Measurements from ENCODE around the gene MTF2.
"Not testable (repeated sequence)": the region's sequence is repeated elsewhere in the genome, so short reads cannot be mapped to it uniquely, and the experiment has no call there.

MTF2 gene

DNA sequence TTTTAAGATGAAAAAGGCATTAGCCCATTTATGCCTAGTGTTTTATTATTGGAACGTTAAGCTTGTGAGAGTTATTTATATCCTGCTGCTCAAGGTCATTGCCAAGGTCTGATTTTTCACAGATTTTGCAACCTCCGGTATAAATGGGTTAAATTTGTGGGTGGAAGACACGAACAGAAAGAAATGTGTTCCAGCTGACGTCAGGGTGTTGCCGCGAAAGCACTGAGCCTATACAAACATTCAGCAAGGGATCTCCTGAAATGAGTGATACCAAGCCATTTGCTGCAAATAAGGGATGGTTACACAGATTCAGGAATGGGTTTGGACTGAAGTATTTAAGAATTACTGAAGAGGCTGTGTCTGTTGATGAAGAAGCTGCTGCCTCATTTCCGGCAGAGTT is 68.9 kb downstream of the MTF2 start:
- H3K4me1 ChIP-seq (ENCODE audit: control insufficient read depth, low read depth, low read length) = no peaks in the 10 kb centered on the region
- no peak overlapping the region for H3K4me3 ChIP-seq (ENCODE audit: low read length)
- H3K9ac ChIP-seq (ENCODE audit: low read length) = no peak overlapping the region
- H3K27me3 ChIP-seq (ENCODE audit: control insufficient read depth, insufficient read depth, low read length) = no peaks in the 10 kb centered on the region
- no peak overlapping the region for H3K27ac ChIP-seq (ENCODE audit: low read length)
- H3K9me3 ChIP-seq (ENCODE audit: control insufficient read depth, low read depth, low read length) = no peaks in the 10 kb centered on the region
- H3K36me3 ChIP-seq (ENCODE audit: control insufficient read depth, low read depth, low read length) = peaks cover 7% of the 10 kb centered on the region

- peaks cover 8% of the 10 kb centered on the region for H3K36me3 ChIP-seq (ENCODE audit: control insufficient read depth, low read depth, low read length)
Measured at GRCh38 chr1:93150729-93151128, 71.6 kb downstream of the MTF2 start.

DNA sequence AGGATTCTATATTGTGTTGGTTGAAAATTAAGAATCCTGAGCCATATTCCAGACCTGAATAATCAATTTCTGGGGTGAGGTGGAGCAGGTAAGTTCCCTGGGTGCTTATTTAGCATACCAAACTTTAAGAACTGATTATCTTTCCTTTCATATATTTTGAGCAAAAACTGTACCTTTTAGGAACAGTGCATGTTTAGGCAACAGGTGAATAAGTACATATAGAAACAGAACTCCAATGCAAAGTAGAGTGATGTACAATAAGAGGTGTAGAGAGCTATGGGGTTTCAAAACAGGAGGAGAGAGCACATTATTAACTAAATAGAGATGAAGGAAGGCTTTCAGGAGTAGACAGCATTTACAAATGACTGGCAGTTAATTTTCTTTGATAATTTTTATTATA is 72.4 kb downstream of the MTF2 start:
- no peak overlapping the region for H3K4me3 ChIP-seq (ENCODE audit: low read length)
- H3K36me3 ChIP-seq (ENCODE audit: control insufficient read depth, low read depth, low read length) = peaks cover 8% of the 10 kb centered on the region
- no peak overlapping the region for H3K27ac ChIP-seq (ENCODE audit: low read length)
- H3K9ac ChIP-seq (ENCODE audit: low read length) = no peak overlapping the region
- H3K27me3 ChIP-seq (ENCODE audit: control insufficient read depth, insufficient read depth, low read length) = no peaks in the 10 kb centered on the region
- H3K4me1 ChIP-seq (ENCODE audit: control insufficient read depth, low read depth, low read length) = peaks cover 4% of the 10 kb centered on the region
- H3K9me3 ChIP-seq (ENCODE audit: control insufficient read depth, low read depth, low read length) = no peaks in the 10 kb centered on the region

More at GRCh38 chr1:93150729-93151128, 71.6 kb downstream of the MTF2 start:
- no peak overlapping the region for H3K27ac ChIP-seq (ENCODE audit: low read length)
- H3K4me1 ChIP-seq (ENCODE audit: control insufficient read depth, low read depth, low read length) = peaks cover 4% of the 10 kb centered on the region
- H3K4me3 ChIP-seq (ENCODE audit: low read length) = no peak overlapping the region
- H3K27me3 ChIP-seq (ENCODE audit: control insufficient read depth, insufficient read depth, low read length) = no peaks in the 10 kb centered on the region
- no peaks in the 10 kb centered on the region for H3K9me3 ChIP-seq (ENCODE audit: control insufficient read depth, low read depth, low read length)
- H3K9ac ChIP-seq (ENCODE audit: low read length) = no peak overlapping the region

GRCh38 chr1:93152835-93153234 is 73.8 kb downstream of the MTF2 start:
- Histone ChIP-seq H3K4me1 (ENCODE audit: control insufficient read depth, low read depth, low read length) (peaks cover 4% of the 10 kb centered on the region), H3K9ac (ENCODE audit: low read length) (no peak overlapping the region), H3K9me3 (ENCODE audit: control insufficient read depth, low read depth, low read length) (no peaks in the 10 kb centered on the region), H3K4me3 (ENCODE audit: low read length) (no peak overlapping the region), H3K27me3 (ENCODE audit: control insufficient read depth, insufficient read depth, low read length) (no peaks in the 10 kb centered on the region), H3K36me3 (ENCODE audit: control insufficient read depth, low read depth, low read length) (peaks cover 11% of the 10 kb centered on the region), H3K27ac (ENCODE audit: low read length) (no peak overlapping the region)

GRCh38 chr1:93154898-93155297 is 75.8 kb downstream of the MTF2 start:
- H3K9me3 ChIP-seq (ENCODE audit: control insufficient read depth, low read depth, low read length) = no peaks in the 10 kb centered on the region
- H3K27ac ChIP-seq (ENCODE audit: low read length) = no peak overlapping the region
- H3K27me3 ChIP-seq (ENCODE audit: control insufficient read depth, insufficient read depth, low read length) = no peaks in the 10 kb centered on the region
- H3K9ac ChIP-seq (ENCODE audit: low read length) = no peak overlapping the region
- no peak overlapping the region for H3K4me3 ChIP-seq (ENCODE audit: low read length)
- peaks cover 13% of the 10 kb centered on the region for H3K36me3 ChIP-seq (ENCODE audit: control insufficient read depth, low read depth, low read length)
- peaks cover 4% of the 10 kb centered on the region for H3K4me1 ChIP-seq (ENCODE audit: control insufficient read depth, low read depth, low read length)

GRCh38 chr1:93155335-93155734 is 76.3 kb downstream of the MTF2 start:
- Histone ChIP-seq H3K4me3 (ENCODE audit: low read length) (no peak overlapping the region), H3K36me3 (ENCODE audit: control insufficient read depth, low read depth, low read length) (peaks cover 14% of the 10 kb centered on the region), H3K27me3 (ENCODE audit: control insufficient read depth, insufficient read depth, low read length) (no peaks in the 10 kb centered on the region), H3K27ac (ENCODE audit: low read length) (no peak overlapping the region), H3K9me3 (ENCODE audit: control insufficient read depth, low read depth, low read length) (no peaks in the 10 kb centered on the region), H3K4me1 (ENCODE audit: control insufficient read depth, low read depth, low read length) (peaks cover 4% of the 10 kb centered on the region), H3K9ac (ENCODE audit: low read length) (no peak overlapping the region)

DNA sequence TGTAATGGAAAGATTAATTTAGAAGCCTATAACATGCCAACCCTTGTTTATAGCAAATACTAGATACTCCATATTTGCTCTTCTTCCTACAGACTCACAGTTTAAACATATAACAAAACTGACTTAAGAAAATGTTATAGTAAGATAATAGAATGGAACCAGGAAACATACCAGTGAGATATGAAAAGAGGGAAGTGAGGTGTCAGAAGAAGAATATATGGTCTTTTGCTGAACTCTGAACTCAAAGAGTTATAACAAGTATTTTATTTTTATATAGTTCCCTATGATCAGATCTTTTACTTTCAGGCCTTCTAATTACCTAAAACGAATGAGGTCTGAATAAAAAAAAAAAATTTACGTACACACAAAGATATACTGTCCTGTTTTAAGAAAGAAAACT is 80.3 kb downstream of the MTF2 start:
- H3K4me3 ChIP-seq (ENCODE audit: low read length) = no peak overlapping the region
- H3K27ac ChIP-seq (ENCODE audit: low read length) = no peak overlapping the region
- H3K36me3 ChIP-seq (ENCODE audit: control insufficient read depth, low read depth, low read length) = peaks cover 10% of the 10 kb centered on the region

GRCh38 chr1:93163314-93163713 is 84.2 kb downstream of the MTF2 start:
- not testable (repeated sequence) for H3K36me3 ChIP-seq (ENCODE audit: control insufficient read depth, low read depth, low read length); H3K4me1 ChIP-seq (ENCODE audit: control insufficient read depth, low read depth, low read length); H3K4me3 ChIP-seq (ENCODE audit: low read length); H3K27me3 ChIP-seq (ENCODE audit: control insufficient read depth, insufficient read depth, low read length); H3K9ac ChIP-seq (ENCODE audit: low read length); H3K27ac ChIP-seq (ENCODE audit: low read length); H3K9me3 ChIP-seq (ENCODE audit: control insufficient read depth, low read depth, low read length)

More for the DNA sequence above, 80.3 kb downstream of the MTF2 start:
- no peaks in the 10 kb centered on the region for H3K9me3 ChIP-seq (ENCODE audit: control insufficient read depth, low read depth, low read length)
- no peak overlapping the region for H3K9ac ChIP-seq (ENCODE audit: low read length)
- H3K27me3 ChIP-seq (ENCODE audit: control insufficient read depth, insufficient read depth, low read length) = no peaks in the 10 kb centered on the region
- peaks cover 4% of the 10 kb centered on the region for H3K4me1 ChIP-seq (ENCODE audit: control insufficient read depth, low read depth, low read length)

DNA sequence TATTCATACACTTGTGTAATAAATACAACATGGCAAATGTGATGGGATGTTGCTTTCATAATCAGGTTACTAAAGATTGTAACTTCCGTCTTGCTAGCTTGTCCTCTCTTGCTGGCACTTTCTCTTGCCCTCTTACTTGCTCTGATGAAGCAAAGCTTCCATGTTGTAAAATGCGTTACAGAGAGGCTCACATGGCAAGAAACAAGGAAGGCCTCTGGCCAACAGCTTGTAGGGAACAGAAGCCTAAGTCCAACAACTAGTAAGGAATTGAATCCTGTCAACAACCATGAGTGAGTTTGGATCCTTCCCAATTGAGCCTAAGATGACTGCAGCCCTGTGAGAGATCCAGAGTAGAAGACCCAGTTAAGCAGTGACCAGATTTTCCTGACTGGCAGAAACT is 85.7 kb downstream of the MTF2 start:
- no peak overlapping the region for H3K4me3 ChIP-seq (ENCODE audit: low read length)
- H3K36me3 ChIP-seq (ENCODE audit: control insufficient read depth, low read depth, low read length) = peaks cover under 1% of the 10 kb centered on the region
- H3K27ac ChIP-seq (ENCODE audit: low read length) = no peak overlapping the region
- no peaks in the 10 kb centered on the region for H3K4me1 ChIP-seq (ENCODE audit: control insufficient read depth, low read depth, low read length)
- no peak overlapping the region for H3K9ac ChIP-seq (ENCODE audit: low read length)
- no peaks in the 10 kb centered on the region for H3K9me3 ChIP-seq (ENCODE audit: control insufficient read depth, low read depth, low read length)
- H3K27me3 ChIP-seq (ENCODE audit: control insufficient read depth, insufficient read depth, low read length) = no peaks in the 10 kb centered on the region

DNA sequence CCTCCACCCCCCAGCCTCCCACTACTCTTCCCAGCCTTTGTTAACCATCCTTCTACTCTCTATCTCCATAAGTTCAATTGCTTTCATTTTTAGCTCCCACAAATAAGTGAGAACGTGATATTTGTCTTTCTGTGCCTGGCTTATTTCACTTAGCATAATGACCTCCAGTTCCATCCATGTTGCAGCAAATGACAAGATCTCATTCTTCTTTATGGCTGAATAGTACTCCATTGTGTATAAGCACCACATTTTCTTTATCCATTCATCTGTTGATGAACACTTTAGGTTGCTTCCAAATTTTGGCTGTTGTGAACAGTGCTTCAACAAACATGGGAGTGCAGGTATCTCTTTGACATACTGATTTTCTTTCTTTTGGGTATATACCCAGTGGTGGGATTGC is 86.8 kb downstream of the MTF2 start:
- not testable (repeated sequence) for H3K27me3 ChIP-seq (ENCODE audit: control insufficient read depth, insufficient read depth, low read length); H3K36me3 ChIP-seq (ENCODE audit: control insufficient read depth, low read depth, low read length); H3K9ac ChIP-seq (ENCODE audit: low read length); H3K9me3 ChIP-seq (ENCODE audit: control insufficient read depth, low read depth, low read length); H3K27ac ChIP-seq (ENCODE audit: low read length); H3K4me1 ChIP-seq (ENCODE audit: control insufficient read depth, low read depth, low read length); H3K4me3 ChIP-seq (ENCODE audit: low read length)

- no peak overlapping the region for H3K27ac ChIP-seq (ENCODE audit: low read length)
- H3K36me3 ChIP-seq (ENCODE audit: control insufficient read depth, low read depth, low read length) = no peaks in the 10 kb centered on the region
- no peak overlapping the region for H3K4me3 ChIP-seq (ENCODE audit: low read length)
- H3K9me3 ChIP-seq (ENCODE audit: control insufficient read depth, low read depth, low read length) = no peaks in the 10 kb centered on the region
- no peaks in the 10 kb centered on the region for H3K27me3 ChIP-seq (ENCODE audit: control insufficient read depth, insufficient read depth, low read length)
- H3K4me1 ChIP-seq (ENCODE audit: control insufficient read depth, low read depth, low read length) = no peaks in the 10 kb centered on the region
- no peak overlapping the region for H3K9ac ChIP-seq (ENCODE audit: low read length)
Measured at GRCh38 chr1:93167006-93167405, 87.9 kb downstream of the MTF2 start.

DNA sequence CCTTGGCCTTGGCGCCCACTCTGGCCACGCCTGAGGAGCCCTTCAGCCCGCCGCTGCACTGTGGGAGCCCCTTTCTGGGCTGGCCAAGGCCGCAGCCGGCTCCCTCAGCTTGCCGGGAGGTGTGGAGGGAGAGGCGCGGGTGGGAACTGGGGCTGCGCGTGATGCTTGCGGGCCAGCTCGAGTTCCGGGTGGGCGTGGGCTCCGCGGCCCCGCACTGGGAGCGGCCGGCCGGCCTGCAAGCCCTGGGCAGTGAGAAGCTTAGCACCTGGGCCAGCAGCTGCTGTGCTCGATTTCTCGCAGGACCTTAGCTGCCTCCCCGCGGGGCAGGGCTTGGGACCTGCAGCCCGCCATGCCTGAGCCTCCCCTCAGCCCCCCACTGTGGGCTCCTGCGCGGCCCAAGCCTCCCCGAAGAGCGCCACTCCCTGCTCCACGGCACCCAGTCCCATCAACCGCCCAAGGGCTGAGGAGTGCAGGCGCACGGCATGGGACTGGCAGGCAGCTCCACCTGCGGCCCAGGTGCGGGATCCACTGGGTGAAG is 91.1 kb downstream of the MTF2 start:
- not testable (repeated sequence) for H3K36me3 ChIP-seq (ENCODE audit: control insufficient read depth, low read depth, low read length)

More for the DNA sequence above, 91.1 kb downstream of the MTF2 start:
- not testable (repeated sequence) for H3K4me3 ChIP-seq (ENCODE audit: low read length); H3K9me3 ChIP-seq (ENCODE audit: control insufficient read depth, low read depth, low read length); H3K27me3 ChIP-seq (ENCODE audit: control insufficient read depth, insufficient read depth, low read length); H3K4me1 ChIP-seq (ENCODE audit: control insufficient read depth, low read depth, low read length); H3K9ac ChIP-seq (ENCODE audit: low read length); H3K27ac ChIP-seq (ENCODE audit: low read length)

Measured in iPS-18a (cell line).